DND-41 (cell line): Measurements from ENCODE around the gene SAGE1.
"Not testable (repeated sequence)": the region's sequence is repeated elsewhere in the genome, so short reads cannot be mapped to it uniquely, and the experiment has no call there.

Experiments
- ATAC-seq: fragments of 200-7000 bp; cut with Tn5 transposase; 3 replicates; pipeline ENCODE4 v1.9.1; 2021; ENCODE audit warnings: low read depth; ENCODE audit not compliant: insufficient read depth
- DNase-seq: peaks from one replicate; pipeline ENCODE4 v3.0.0-alpha.2; 2020
- H2AFZ ChIP-seq: 2 replicates; pipeline ENCODE4 v1.6.0; 2012; ENCODE audit warnings: low read depth, low read length
- H3K27ac ChIP-seq: 2 replicates; pipeline ENCODE4 v1.5.1; 2012; ENCODE audit warnings: low read length, inconsistent platforms
- H3K27me3 ChIP-seq: fragments of 200-600 bp; sonication (generic); 2 replicates; pipeline ENCODE4 v1.6.0; 2012; ENCODE audit warnings: low read length, mild to moderate bottlenecking, inconsistent platforms; ENCODE audit not compliant: insufficient read depth, poor library complexity
- H3K36me3 ChIP-seq: 2 replicates; pipeline ENCODE4 v1.5.1; 2012; ENCODE audit warnings: low read length, inconsistent platforms; ENCODE audit not compliant: insufficient read depth
- H3K4me1 ChIP-seq: 2 replicates; pipeline ENCODE4 v1.5.1; 2012; ENCODE audit warnings: mild to moderate bottlenecking, low read length; ENCODE audit not compliant: insufficient read depth
- H3K4me2 ChIP-seq: 2 replicates; pipeline ENCODE4 v1.6.0; 2012; ENCODE audit warnings: mild to moderate bottlenecking, moderate library complexity, low read length, inconsistent platforms; ENCODE audit not compliant: insufficient read depth
- H3K4me3 ChIP-seq, 2 experiments: fragments of 200-600 bp in 1 of 2; shearing (Covaris generic) in 1 of 2; 2 replicates each; pipeline ENCODE4 v1.5.1; 2012 to 2016; ENCODE audit warnings: inconsistent platforms in 2 of 2, low read length in 2 of 2, mild to moderate bottlenecking in 2 of 2, low read depth in 1 of 2, moderate library complexity in 1 of 2
- H3K79me2 ChIP-seq: 2 replicates; pipeline ENCODE4 v1.6.0; 2012; ENCODE audit warnings: low read length, inconsistent platforms; ENCODE audit not compliant: insufficient read depth
- H3K9ac ChIP-seq: 2 replicates; pipeline ENCODE4 v1.6.0; 2012; ENCODE audit warnings: low read depth, mild to moderate bottlenecking, inconsistent platforms, low read length, moderate library complexity
- H3K9me3 ChIP-seq: 2 replicates; pipeline ENCODE4 v1.5.1; 2012; ENCODE audit warnings: low read length, moderate library complexity, mild to moderate bottlenecking, inconsistent platforms; ENCODE audit not compliant: insufficient read depth, severe bottlenecking
- H4K20me1 ChIP-seq: 2 replicates; pipeline ENCODE4 v1.6.0; 2012; ENCODE audit warnings: low read length; ENCODE audit not compliant: insufficient read depth
- CTCF ChIP-seq: IDR thresholded peaks from 2 replicates; pipeline ENCODE4 v1.5.1; 2012; ENCODE audit warnings: borderline replicate concordance, low read length, moderate library complexity, mild to moderate bottlenecking; ENCODE audit not compliant: poor library complexity, severe bottlenecking; ENCODE audit errors: extremely low read depth
- EZH2 ChIP-seq: IDR thresholded peaks from 3 replicates; pipeline ENCODE4 v1.6.1; 2012; ENCODE audit warnings: borderline replicate concordance, low read depth, mild to moderate bottlenecking, moderate library complexity, low read length, inconsistent platforms; ENCODE audit not compliant: severe bottlenecking

The SAGE1 gene

GRCh38 chrX:135893294-135893817 is at the start of gene SAGE1, which contains the start of gene CT45A10:
Gene SAGE1, plus strand, starts transcription at chrX:135893716. Its CDS starts 2,527 bp downstream, at chrX:135896243.
Gene CT45A10, minus strand, starts transcription at chrX:135893444. Its CDS starts 8,100 bp downstream, at chrX:135885344.
- DNase-seq (no peak), ATAC-seq (no peak)
- Histone ChIP-seq H3K4me2 (no peak within 1 kb of the TSS), H3K79me2 (no peaks in the 10 kb centered on the region), H3K27ac (no peak within 1 kb of the TSS), H3K4me1 (no peaks in the 10 kb centered on the region), H2AFZ (no peak within 1 kb of the TSS), H3K27me3 (no peaks in the 10 kb centered on the region), H3K36me3 (no peaks in the 10 kb centered on the region), H4K20me1 (no peaks in the 10 kb centered on the region), H3K9ac (no peak within 1 kb of the TSS), H3K9me3 (no peaks in the 10 kb centered on the region), H3K4me3 (no peak within 1 kb of the TSS)
- TF ChIP-seq CTCF (no peak), EZH2 (no peak)

GRCh38 chrX:135854438-135854837 is 39.1 kb upstream of the SAGE1 start, which contains the start of gene CT45A8:
Gene CT45A8, minus strand, starts transcription at chrX:135854538. Its CDS starts 3,755 bp downstream, at chrX:135850783.
- not testable (repeated sequence) for H3K4me3 ChIP-seq, H3K79me2 ChIP-seq, H3K4me1 ChIP-seq, H3K9me3 ChIP-seq, H4K20me1 ChIP-seq, H3K27me3 ChIP-seq, DNase-seq, H3K27ac ChIP-seq, H3K4me2 ChIP-seq, H3K9ac ChIP-seq, H2AFZ ChIP-seq, ATAC-seq, H3K36me3 ChIP-seq

- not testable (repeated sequence) for H3K79me2 ChIP-seq, ATAC-seq, H3K9me3 ChIP-seq, H3K9ac ChIP-seq, H3K36me3 ChIP-seq, DNase-seq, H3K27me3 ChIP-seq, H3K4me1 ChIP-seq, H4K20me1 ChIP-seq, H3K27ac ChIP-seq, H2AFZ ChIP-seq, H3K4me3 ChIP-seq, H3K4me2 ChIP-seq
Measured at GRCh38 chrX:135871712-135872111, 21.8 kb upstream of the SAGE1 start, which contains the start of gene CT45A9. Gene CT45A9, minus strand, starts transcription at chrX:135871812. Its CDS starts 3,751 bp downstream, at chrX:135868061.

- not testable (repeated sequence) for H3K4me2 ChIP-seq, H3K27ac ChIP-seq, ATAC-seq, H3K4me1 ChIP-seq, H4K20me1 ChIP-seq, DNase-seq, H3K9ac ChIP-seq, H3K27me3 ChIP-seq, H3K4me3 ChIP-seq, H2AFZ ChIP-seq, H3K79me2 ChIP-seq, H3K9me3 ChIP-seq, H3K36me3 ChIP-seq
Measured at GRCh38 chrX:135882741-135883140, 10.8 kb upstream of the SAGE1 start.

- not testable (repeated sequence) for H4K20me1 ChIP-seq, H3K4me2 ChIP-seq, H3K27me3 ChIP-seq, H3K36me3 ChIP-seq, H3K9ac ChIP-seq, DNase-seq, H3K4me1 ChIP-seq, H2AFZ ChIP-seq, H3K27ac ChIP-seq, ATAC-seq, H3K4me3 ChIP-seq, H3K79me2 ChIP-seq, H3K9me3 ChIP-seq
Measured at GRCh38 chrX:135888230-135888629, 5.3 kb upstream of the SAGE1 start.
